22Rv1 (cell line): ENCODE data around the gene CDC16.

Experiments
- ZFX ChIP-seq: fragments of 450-650 bp; IDR thresholded peaks from 2 replicates; pipeline ENCODE4 v1.6.1; 2017; ENCODE audit warnings: antibody characterized with exemption, borderline replicate concordance
- TF ChIP-seq, protein P1 (sequence below): fragments of 450-650 bp; IDR thresholded peaks from 2 replicates; pipeline ENCODE4 v1.5.1; 2017; ENCODE audit warnings: mild to moderate bottlenecking

DNA sequence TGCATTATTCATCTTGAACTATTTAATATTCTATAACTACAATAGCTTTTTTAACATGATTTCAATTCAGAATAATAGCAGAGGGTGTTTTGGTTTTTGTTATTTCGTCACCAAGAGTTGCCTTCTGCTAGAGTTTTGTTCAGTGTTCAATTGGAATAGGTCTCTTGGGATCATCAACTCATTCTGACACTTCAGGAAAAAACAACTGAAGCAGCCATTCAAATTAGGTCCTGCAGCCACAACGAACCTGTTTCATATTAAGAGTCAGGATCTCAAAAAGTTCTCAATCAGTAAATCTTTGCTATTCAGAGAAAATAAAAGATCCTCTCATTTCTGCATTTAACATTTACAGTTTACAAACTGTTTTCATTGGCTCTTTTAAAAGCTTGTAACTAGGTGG, 77.2 kb downstream of the CDC16 start:
- TF ChIP-seq, protein P1, sequence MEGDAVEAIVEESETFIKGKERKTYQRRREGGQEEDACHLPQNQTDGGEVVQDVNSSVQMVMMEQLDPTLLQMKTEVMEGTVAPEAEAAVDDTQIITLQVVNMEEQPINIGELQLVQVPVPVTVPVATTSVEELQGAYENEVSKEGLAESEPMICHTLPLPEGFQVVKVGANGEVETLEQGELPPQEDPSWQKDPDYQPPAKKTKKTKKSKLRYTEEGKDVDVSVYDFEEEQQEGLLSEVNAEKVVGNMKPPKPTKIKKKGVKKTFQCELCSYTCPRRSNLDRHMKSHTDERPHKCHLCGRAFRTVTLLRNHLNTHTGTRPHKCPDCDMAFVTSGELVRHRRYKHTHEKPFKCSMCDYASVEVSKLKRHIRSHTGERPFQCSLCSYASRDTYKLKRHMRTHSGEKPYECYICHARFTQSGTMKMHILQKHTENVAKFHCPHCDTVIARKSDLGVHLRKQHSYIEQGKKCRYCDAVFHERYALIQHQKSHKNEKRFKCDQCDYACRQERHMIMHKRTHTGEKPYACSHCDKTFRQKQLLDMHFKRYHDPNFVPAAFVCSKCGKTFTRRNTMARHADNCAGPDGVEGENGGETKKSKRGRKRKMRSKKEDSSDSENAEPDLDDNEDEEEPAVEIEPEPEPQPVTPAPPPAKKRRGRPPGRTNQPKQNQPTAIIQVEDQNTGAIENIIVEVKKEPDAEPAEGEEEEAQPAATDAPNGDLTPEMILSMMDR = no peak
- TF ChIP-seq ZFX = no peak
